Progenitor cell of endocrine pancreas (in vitro differentiated cells): Measurements from ENCODE around the gene CDH13. TPM values are rescaled to one million over a fixed set of nuclear protein-coding genes. Genes with fewer than 3 reads are reported as not detected.

Experiments
- DNase-seq: peaks from one replicate; pipeline ENCODE4 v3.0.0; 2021; ENCODE audit warnings: low spot score; ENCODE audit not compliant: unreplicated experiment
- H3K27ac Mint-ChIP-seq: 2 replicates; pipeline ENCODE4 v1.8.0; 2021; ENCODE audit warnings: mild to moderate bottlenecking, moderate library complexity, mixed read lengths
- H3K27me3 Mint-ChIP-seq: 2 replicates; pipeline ENCODE4 v1.8.0; 2021; ENCODE audit warnings: mixed read lengths
- H3K36me3 Mint-ChIP-seq: 2 replicates; pipeline ENCODE4 v1.8.0; 2022; ENCODE audit warnings: mixed read lengths; ENCODE audit not compliant: insufficient read depth
- H3K4me1 Mint-ChIP-seq: 2 replicates; pipeline ENCODE4 v1.8.0; 2021; ENCODE audit warnings: low read depth, mixed read lengths
- H3K4me3 Mint-ChIP-seq: 2 replicates; pipeline ENCODE4 v1.8.0; 2021; ENCODE audit warnings: low read depth, mild to moderate bottlenecking, moderate library complexity, mixed read lengths
- H3K9me3 Mint-ChIP-seq: 2 replicates; pipeline ENCODE4 v1.8.0; 2021; ENCODE audit warnings: low read depth, mixed read lengths
- CTCF ChIP-seq: fragments of 200-600 bp; sonication (generic); IDR thresholded peaks from one replicate; pipeline ENCODE4 v1.5.0; 2021; ENCODE audit warnings: antibody characterized with exemption, mild to moderate bottlenecking; ENCODE audit not compliant: unreplicated experiment
- total RNA-seq: library from RNA; stranded (reverse); gene quantifications from 2 replicates; pipeline ENCODE4 v1.2.1, GENCODE V29; 2021

Gene CDH13
- total RNA-seq, 1 donor from 2014 or later = 0.38 TPM

DNA sequence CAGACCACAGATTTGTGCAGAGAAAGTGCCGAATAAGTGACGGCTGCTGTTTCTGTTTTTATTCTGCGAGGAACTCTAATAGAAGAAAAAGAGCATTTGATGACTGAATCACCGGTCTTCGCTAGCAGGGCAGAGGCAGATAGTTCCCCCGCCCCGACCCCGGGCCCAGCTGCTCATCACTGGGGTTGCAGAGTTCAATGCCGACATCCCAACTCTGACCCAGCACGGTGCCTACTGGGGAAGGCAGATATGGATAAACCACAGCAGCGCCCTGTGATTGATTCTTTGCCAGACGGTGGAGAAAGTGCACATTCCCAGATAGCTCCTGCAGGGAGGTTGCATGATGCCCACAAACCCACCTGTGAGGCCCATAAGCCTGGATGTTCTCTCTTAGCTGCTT, 823.1 kb downstream of the CDH13 start:
- no peak for DNase-seq
- no peaks in the 10 kb centered on the region for H3K36me3 Mint-ChIP-seq
- no peak for TF ChIP-seq CTCF
- no peak overlapping the region for H3K27ac Mint-ChIP-seq
- no peak overlapping the region for H3K4me3 Mint-ChIP-seq
- H3K27me3 Mint-ChIP-seq = peaks cover 41% of the 10 kb centered on the region
- H3K9me3 Mint-ChIP-seq = no peaks in the 10 kb centered on the region
- no peaks in the 10 kb centered on the region for H3K4me1 Mint-ChIP-seq

DNA sequence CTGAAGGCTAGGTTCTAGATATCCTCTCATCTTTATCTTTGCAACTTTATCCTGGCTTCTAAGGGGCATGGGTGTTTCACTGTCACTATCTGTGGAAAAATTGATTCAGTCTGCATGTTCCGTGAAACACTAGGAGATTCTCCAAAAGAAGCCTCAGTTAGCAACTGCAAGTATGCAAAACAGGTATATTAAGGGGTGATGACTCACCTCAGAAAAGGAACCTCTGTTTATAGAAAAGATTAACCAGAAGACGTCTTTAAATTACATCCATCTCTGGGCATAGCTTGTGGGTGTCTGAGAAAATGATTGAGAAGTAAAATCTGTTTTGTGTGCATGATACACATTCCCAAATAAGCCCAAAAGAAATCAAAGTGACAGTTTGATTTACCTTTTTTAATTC, 827.2 kb downstream of the CDH13 start:
- TF ChIP-seq CTCF = no peak
- Mint-ChIP-seq H3K27ac (no peak overlapping the region), H3K27me3 (peaks cover 44% of the 10 kb centered on the region), H3K9me3 (no peaks in the 10 kb centered on the region), H3K36me3 (no peaks in the 10 kb centered on the region), H3K4me1 (no peaks in the 10 kb centered on the region), H3K4me3 (no peak overlapping the region)
- DNase-seq = no peak

GRCh38 chr16:83455716-83456115, 828.9 kb downstream of the CDH13 start:
- Mint-ChIP-seq H3K9me3 (no peaks in the 10 kb centered on the region), H3K4me3 (no peak overlapping the region), H3K4me1 (no peaks in the 10 kb centered on the region), H3K27ac (no peak overlapping the region), H3K36me3 (no peaks in the 10 kb centered on the region), H3K27me3 (peaks cover 32% of the 10 kb centered on the region)
- no peak for TF ChIP-seq CTCF
- no peak for DNase-seq

DNA sequence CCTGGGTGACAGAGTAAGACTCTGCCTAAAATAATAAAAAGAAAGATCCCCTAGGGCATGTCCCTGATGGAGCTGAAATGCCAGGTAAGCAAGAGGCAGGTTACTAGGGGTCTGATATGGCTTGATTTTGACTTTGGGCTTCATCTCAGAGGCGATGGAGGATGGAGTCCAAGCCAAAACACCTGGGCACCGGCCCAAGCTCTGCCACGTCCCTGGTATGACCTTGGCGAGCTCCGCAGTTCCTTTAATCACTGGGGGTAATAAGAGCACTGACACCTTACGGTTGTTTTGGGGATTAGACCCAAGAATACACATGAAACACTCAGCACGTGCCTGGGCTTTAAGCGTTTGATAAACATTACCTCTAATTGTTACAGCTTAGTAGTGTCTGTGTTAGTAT, 830.2 kb downstream of the CDH13 start:
- Mint-ChIP-seq H3K27me3 (peaks cover 22% of the 10 kb centered on the region), H3K4me3 (no peak overlapping the region), H3K36me3 (no peaks in the 10 kb centered on the region)

GRCh38 chr16:83458612-83459011, 831.8 kb downstream of the CDH13 start:
- H3K27me3 Mint-ChIP-seq = peaks cover 21% of the 10 kb centered on the region

More for the DNA sequence above, 830.2 kb downstream of the CDH13 start:
- Mint-ChIP-seq H3K4me1 (no peaks in the 10 kb centered on the region), H3K27ac (no peak overlapping the region), H3K9me3 (no peaks in the 10 kb centered on the region)
- DNase-seq = no peak
- no peak for TF ChIP-seq CTCF

More at GRCh38 chr16:83458612-83459011, 831.8 kb downstream of the CDH13 start:
- no peak for TF ChIP-seq CTCF
- H3K9me3 Mint-ChIP-seq = no peaks in the 10 kb centered on the region
- no peak for DNase-seq
- no peak overlapping the region for H3K4me3 Mint-ChIP-seq
- H3K4me1 Mint-ChIP-seq = no peaks in the 10 kb centered on the region
- no peak overlapping the region for H3K27ac Mint-ChIP-seq
- H3K36me3 Mint-ChIP-seq = no peaks in the 10 kb centered on the region
